IMR-90 (cell line): ENCODE results near the gene GCNT4.

ENCODE experiments used
- BHLHE40 ChIP-seq: fragments of 150-350 bp; IDR thresholded peaks from 2 replicates; pipeline ENCODE4 v1.6.1; 2016; ENCODE audit warnings: mild to moderate bottlenecking, low read depth, low read length
- MAFK ChIP-seq: IDR thresholded peaks from 2 replicates; pipeline ENCODE4 v1.6.1; 2012; ENCODE audit warnings: low read depth, low read length, improper control_type of control experiment
- NFE2L2 ChIP-seq: fragments of 150-350 bp; IDR thresholded peaks from 2 replicates; pipeline ENCODE4 v1.6.1; 2016; ENCODE audit warnings: low read depth, mild to moderate bottlenecking, low read length
- POLR2A ChIP-seq: IDR thresholded peaks from 2 replicates; pipeline ENCODE4 v1.6.1; 2012; ENCODE audit warnings: mild to moderate bottlenecking, low read depth, low read length
- RFX5 ChIP-seq: IDR thresholded peaks from 2 replicates; pipeline ENCODE4 v1.8.0; 2012; ENCODE audit warnings: low read depth, mild to moderate bottlenecking, low read length, moderate library complexity
- SMC3 ChIP-seq: fragments of 150-350 bp; IDR thresholded peaks from 2 replicates; pipeline ENCODE4 v1.6.1; 2016; ENCODE audit warnings: low read depth, mild to moderate bottlenecking, antibody characterized with exemption, low read length, moderate library complexity
- TF ChIP-seq, protein P1 (sequence below): conservative IDR thresholded peaks from 2 replicates; pipeline ENCODE4 v1.5.1; 2012; ENCODE audit warnings: mild to moderate bottlenecking, low read depth, low read length, improper control_type of control experiment
- TF ChIP-seq, protein P2 (sequence below): fragments of 150-350 bp; IDR thresholded peaks from 2 replicates; pipeline ENCODE4 v1.6.1; 2017; ENCODE audit warnings: mild to moderate bottlenecking, antibody characterized with exemption, low read length, low read depth

DNA sequence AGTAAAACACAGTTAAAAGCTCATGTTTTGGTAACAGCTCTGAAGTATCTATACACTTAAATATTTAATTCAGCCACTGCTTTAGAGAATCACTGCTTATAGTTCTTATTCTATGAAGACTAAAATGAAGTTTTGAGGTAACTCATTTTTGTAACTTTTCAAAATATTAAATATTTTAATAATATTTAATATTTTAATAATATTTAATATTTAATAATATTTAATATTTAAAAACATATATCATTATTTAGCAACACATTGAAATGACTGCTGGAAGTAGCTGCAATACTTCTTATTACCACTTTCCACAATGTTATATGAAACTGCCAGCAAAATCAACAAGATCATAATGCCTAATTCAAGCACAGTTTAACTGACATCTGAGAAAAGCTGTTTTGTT is 18.7 kb upstream of the GCNT4 start:
- TF ChIP-seq BHLHE40, result no peak
- TF ChIP-seq, protein P1, sequence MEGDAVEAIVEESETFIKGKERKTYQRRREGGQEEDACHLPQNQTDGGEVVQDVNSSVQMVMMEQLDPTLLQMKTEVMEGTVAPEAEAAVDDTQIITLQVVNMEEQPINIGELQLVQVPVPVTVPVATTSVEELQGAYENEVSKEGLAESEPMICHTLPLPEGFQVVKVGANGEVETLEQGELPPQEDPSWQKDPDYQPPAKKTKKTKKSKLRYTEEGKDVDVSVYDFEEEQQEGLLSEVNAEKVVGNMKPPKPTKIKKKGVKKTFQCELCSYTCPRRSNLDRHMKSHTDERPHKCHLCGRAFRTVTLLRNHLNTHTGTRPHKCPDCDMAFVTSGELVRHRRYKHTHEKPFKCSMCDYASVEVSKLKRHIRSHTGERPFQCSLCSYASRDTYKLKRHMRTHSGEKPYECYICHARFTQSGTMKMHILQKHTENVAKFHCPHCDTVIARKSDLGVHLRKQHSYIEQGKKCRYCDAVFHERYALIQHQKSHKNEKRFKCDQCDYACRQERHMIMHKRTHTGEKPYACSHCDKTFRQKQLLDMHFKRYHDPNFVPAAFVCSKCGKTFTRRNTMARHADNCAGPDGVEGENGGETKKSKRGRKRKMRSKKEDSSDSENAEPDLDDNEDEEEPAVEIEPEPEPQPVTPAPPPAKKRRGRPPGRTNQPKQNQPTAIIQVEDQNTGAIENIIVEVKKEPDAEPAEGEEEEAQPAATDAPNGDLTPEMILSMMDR, result no peak
- TF ChIP-seq, protein P2, sequence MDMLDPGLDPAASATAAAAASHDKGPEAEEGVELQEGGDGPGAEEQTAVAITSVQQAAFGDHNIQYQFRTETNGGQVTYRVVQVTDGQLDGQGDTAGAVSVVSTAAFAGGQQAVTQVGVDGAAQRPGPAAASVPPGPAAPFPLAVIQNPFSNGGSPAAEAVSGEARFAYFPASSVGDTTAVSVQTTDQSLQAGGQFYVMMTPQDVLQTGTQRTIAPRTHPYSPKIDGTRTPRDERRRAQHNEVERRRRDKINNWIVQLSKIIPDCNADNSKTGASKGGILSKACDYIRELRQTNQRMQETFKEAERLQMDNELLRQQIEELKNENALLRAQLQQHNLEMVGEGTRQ, result no peak
- no peak for TF ChIP-seq MAFK
- no peak for TF ChIP-seq NFE2L2
- TF ChIP-seq RFX5, result no peak
- TF ChIP-seq POLR2A, result no peak
- no peak for TF ChIP-seq SMC3
